ENCODE data around the gene RPTOR. TPM values are rescaled to one million over a fixed set of nuclear protein-coding genes. Genes with fewer than 3 reads are reported as not detected.

RPTOR gene
- total RNA-seq, 1 donor: 30.0 TPM

GRCh38 chr17:80613732-80614071 is 69.1 kb downstream of the RPTOR start:
- H3K4me3 ChIP-seq (ENCODE audit: low read depth, low read length): no peak overlapping the region
- TF ChIP-seq CTCF (IDR thresholded peaks at IDR 0.05; ENCODE audit: insufficient read depth, low read length): no peak
- no peak for DNase-seq (ENCODE audit: low read depth)

DNA sequence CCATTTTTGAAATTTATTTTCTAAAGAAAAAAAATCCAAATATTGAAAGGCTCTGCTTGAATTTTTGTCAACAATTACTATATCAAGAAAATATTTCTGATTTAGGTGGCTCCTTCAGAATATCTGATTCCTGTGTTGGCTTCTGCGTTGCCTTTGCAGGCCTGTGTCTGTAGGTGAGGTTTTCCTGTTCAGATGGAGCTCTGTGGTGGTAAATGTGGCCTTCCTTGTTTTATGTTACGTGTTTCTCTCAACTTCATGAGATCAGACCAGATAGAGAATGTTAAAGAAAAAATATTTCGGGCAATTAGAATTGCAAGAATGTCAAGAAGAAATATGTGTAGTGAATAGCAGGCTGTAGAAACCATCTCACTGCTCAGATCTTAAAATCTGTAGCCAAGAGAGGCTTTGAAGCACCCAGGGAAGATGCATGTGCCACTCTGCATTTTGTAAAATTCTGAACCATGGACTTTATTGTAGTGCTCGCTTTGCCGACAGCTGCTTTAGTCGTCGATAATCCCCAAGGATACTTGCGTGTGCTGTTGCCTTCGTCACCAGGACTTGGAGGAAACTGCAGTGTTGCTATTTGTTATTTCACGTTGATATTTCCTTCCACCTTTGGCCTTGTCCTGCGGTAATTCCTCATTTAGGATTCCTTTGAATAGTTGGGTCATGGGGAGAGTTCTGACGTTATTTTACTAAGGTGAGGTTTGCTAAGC is 69.9 kb downstream of the RPTOR start:
- no peak for TF ChIP-seq CTCF (IDR thresholded peaks at IDR 0.05; ENCODE audit: insufficient read depth, low read length)
- no peak overlapping the region for H3K4me3 ChIP-seq (ENCODE audit: low read depth, low read length)
- DNase-seq (ENCODE audit: low read depth): no peak

DNA sequence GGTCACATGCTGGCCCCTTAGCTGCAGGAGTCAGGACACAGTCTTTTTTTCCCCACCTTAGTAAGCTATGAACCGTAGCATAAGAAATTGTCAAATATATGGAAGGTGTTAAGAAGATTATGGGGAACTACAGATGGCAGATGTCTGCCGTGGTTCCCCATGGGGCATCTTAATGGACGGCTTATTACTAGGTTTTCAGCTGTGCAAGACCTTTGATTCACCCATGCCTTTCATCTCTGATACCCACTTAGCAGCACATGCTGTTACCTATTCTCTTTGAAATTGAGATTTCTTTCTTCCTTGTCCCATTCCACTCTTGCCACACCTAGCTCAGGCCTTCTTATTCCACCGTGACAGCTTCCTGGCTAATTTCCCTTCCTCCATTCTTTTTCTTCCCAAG is 70.7 kb downstream of the RPTOR start:
- DNase-seq (ENCODE audit: low read depth): no peak
- no peak overlapping the region for H3K4me3 ChIP-seq (ENCODE audit: low read depth, low read length)
- TF ChIP-seq CTCF (IDR thresholded peaks at IDR 0.05; ENCODE audit: insufficient read depth, low read length): no peak

DNA sequence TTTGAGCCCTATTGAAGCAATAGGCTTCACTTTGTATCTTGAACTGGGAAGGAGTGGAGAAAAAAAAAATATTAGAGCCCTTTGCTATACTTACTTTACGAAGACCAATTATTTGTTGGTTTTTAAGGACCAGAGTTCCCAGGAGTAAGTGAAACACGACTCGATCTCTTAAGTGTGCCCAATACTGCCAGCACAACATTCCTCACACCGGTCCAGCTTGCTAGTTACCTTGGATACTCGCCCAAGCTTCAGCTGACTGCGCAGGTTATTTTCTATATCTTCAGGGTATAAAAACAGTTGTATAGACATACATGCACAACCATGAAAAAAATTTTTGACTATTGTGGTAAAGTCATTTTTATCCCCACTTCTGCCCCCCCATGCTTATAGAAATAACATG is 72.1 kb downstream of the RPTOR start:
- no peak for TF ChIP-seq CTCF (IDR thresholded peaks at IDR 0.05; ENCODE audit: insufficient read depth, low read length)
- DNase-seq (ENCODE audit: low read depth): no peak
- no peak overlapping the region for H3K4me3 ChIP-seq (ENCODE audit: low read depth, low read length)

- H3K4me3 ChIP-seq (ENCODE audit: low read depth, low read length): no peak overlapping the region
- DNase-seq (ENCODE audit: low read depth): no peak
- no peak for TF ChIP-seq CTCF (IDR thresholded peaks at IDR 0.05; ENCODE audit: insufficient read depth, low read length)
Observed at GRCh38 chr17:80618304-80618703, 73.7 kb downstream of the RPTOR start.

DNA sequence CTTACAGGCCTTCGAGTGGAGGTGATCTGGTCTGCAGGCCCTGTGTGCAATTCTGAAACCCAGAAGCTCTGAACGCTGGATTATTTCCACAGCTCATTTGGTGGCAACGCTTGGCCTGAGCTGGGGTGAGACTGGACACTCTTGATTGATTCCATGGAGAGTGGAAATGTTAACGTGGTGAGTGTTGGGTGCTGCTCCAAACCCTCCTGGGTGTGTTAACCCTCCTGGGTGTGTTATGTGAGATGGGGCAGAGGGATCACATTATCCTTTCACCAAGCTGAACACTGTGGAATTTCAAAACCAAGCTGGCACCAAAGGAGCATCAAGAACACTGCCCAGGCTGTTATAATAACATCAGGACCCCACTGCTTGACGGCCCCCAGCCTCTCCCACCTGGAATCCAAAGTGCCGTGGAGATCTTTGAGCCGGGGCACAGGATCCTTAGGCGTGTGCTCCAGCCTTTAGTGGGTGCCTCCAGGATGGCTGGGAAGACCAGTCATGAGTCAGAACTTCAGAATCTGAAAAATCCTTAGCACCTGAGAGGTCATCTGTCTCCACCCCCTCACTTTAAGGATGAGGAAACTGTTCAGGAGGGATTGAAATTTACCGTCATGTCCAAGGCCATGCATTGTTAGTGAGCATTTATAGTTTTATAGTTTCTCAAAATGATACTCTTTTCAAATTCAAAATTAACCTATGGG is 75.0 kb downstream of the RPTOR start:
- no peak for DNase-seq (ENCODE audit: low read depth)
- no peak overlapping the region for H3K4me3 ChIP-seq (ENCODE audit: low read depth, low read length)
- no peak for TF ChIP-seq CTCF (IDR thresholded peaks at IDR 0.05; ENCODE audit: insufficient read depth, low read length)

Data from fibroblast of the aortic adventitia (primary cell).